ENCODE data around the gene RTRAF. TPM values are rescaled to one million over a fixed set of nuclear protein-coding genes. Genes with fewer than 3 reads are reported as not detected.

RTRAF gene
- total and polyA plus RNA-seq, 10 of the 15 experiments (the other 5 are each of a cell fraction or from before 2014, with no cell fraction given) = 248 to 540 (median 368) TPM

DNA sequence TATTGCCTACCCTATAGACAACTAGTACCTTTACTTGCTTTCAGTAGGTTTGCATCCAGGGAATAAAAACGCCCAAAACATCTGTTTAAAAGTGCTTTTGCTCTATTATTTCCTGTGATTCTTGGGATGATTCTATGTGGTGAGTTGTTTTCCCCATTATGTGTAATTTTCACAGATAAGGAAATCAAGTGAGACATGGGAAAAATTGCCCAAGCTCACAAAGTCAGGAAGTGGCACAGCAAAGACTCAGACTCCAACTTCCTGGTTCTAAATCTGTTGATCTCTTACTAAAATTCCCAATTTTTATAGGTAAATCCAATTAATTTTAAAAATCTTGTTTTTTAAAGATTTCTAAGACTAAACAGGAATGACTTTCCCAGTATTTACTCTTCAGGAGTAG lies 40.5 kb downstream of the RTRAF start:
- H3K27ac ChIP-seq (ENCODE audit: control insufficient read depth, insufficient read depth) = no peak overlapping the region
- no peaks in the 10 kb centered on the region for H3K36me3 ChIP-seq (ENCODE audit: control insufficient read depth in 2 of 2, insufficient read depth in 2 of 2, low read length in 1 of 2)
- intact Hi-C loops (cut with micrococcal nuclease; ENCODE audit: unreplicated experiment) (no loop called here), in situ Hi-C loops (cut with MboI) (no loop called here)
- DNase-seq (ENCODE audit: low read depth, low spot score) (no peak), FAIRE-seq (no peak), ATAC-seq (no peak)
- TF ChIP-seq TAF1 (IDR thresholded peaks at IDR 0.05; ENCODE audit: borderline replicate concordance, low read depth, low read length) (no peak), CHD4 (IDR thresholded peaks at IDR 0.05) (no peak), BHLHE40 (IDR thresholded peaks at IDR 0.05; ENCODE audit: borderline replicate concordance in 1 of 2, low read depth in 2 of 2, low read length in 1 of 2) (no peak), ZNF592 (IDR thresholded peaks at IDR 0.05) (no peak), CHD2 (IDR thresholded peaks at IDR 0.05; ENCODE audit: borderline replicate concordance, low read depth, low read length) (no peak), TCF3 (IDR thresholded peaks at IDR 0.05; ENCODE audit: borderline replicate concordance, insufficient read depth, low read depth, low read length) (no peak), SMC3 (IDR thresholded peaks at IDR 0.05; ENCODE audit: borderline replicate concordance, low read length) (no peak), CEBPZ (IDR thresholded peaks at IDR 0.05; ENCODE audit: low read depth, low read length) (no peak), LARP7 (IDR thresholded peaks at IDR 0.05) (no peak), SREBF1 (IDR thresholded peaks at IDR 0.05; ENCODE audit: low read length) (no peak), RBBP5 (conservative IDR thresholded peaks at IDR 0.05) (no peak)
- no peaks in the 10 kb centered on the region; the same call in 2 of the 3 replicates for H3K9me3 ChIP-seq (replicated peaks; ENCODE audit: control insufficient read depth, insufficient read depth, low read length)
- ChIA-PET RAD21 (ENCODE audit: unreplicated experiment) (no interaction called here), SMC1A (ENCODE audit: uncharacterized antibody, unreplicated experiment) (no interaction called here), POLR2A (no interaction called here), CTCF (no interaction called here)
- no peak overlapping the region for H2AFZ ChIP-seq (ENCODE audit: control insufficient read depth, low read depth, low read length)
- no peak overlapping the region for H3K4me3 ChIP-seq
- H3K4me1 ChIP-seq (ENCODE audit: control insufficient read depth, insufficient read depth, low read length) = no peaks in the 10 kb centered on the region
- H3K79me2 ChIP-seq (ENCODE audit: control insufficient read depth, insufficient read depth, low read length) = no peaks in the 10 kb centered on the region
- no TSS peak for BruUV-seq (replicated peaks)
- no peaks in the 10 kb centered on the region for H4K20me1 ChIP-seq (ENCODE audit: control insufficient read depth, insufficient read depth)
- WGBS (ENCODE audit: insufficient coverage, insufficient replicate concordance, low lambda C conversion rate, missing lambda C conversion rate) = 8% methylated on average over 1 of the region's 1 CpG
- no peaks in the 10 kb centered on the region for H3K27me3 ChIP-seq (replicated peaks in 1 of 2; ENCODE audit: control insufficient read depth in 2 of 2, insufficient read depth in 2 of 2, low read length in 1 of 2)
- no peak overlapping the region for H3K4me2 ChIP-seq (ENCODE audit: control insufficient read depth, insufficient read depth)
- no peak overlapping the region for H3K9ac ChIP-seq (ENCODE audit: control insufficient read depth, insufficient read depth, low read length)
